ENCODE results near the gene ACOT13.
"Not testable (repeated sequence)": the region's sequence is repeated elsewhere in the genome, so short reads cannot be mapped to it uniquely, and the experiment has no call there.

DNA sequence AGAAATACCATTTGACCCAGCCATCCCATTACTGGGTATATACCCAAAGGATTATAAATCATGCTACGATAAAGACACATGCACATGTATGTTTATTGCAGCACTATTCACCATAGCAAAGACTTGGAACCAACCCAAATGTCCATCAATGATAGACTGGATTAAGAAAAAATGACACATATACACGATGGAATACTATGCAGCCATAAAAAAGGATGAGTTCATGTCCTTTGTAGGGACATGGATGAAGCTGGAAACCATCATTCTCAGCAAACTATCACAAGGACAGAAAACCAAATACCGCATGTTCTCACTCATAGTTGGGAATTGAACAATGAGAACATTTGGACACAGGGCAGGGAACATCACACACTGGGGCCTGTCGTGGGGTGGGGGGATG, 4.2 kb downstream of the ACOT13 start:
- TF ChIP-seq, protein P1, sequence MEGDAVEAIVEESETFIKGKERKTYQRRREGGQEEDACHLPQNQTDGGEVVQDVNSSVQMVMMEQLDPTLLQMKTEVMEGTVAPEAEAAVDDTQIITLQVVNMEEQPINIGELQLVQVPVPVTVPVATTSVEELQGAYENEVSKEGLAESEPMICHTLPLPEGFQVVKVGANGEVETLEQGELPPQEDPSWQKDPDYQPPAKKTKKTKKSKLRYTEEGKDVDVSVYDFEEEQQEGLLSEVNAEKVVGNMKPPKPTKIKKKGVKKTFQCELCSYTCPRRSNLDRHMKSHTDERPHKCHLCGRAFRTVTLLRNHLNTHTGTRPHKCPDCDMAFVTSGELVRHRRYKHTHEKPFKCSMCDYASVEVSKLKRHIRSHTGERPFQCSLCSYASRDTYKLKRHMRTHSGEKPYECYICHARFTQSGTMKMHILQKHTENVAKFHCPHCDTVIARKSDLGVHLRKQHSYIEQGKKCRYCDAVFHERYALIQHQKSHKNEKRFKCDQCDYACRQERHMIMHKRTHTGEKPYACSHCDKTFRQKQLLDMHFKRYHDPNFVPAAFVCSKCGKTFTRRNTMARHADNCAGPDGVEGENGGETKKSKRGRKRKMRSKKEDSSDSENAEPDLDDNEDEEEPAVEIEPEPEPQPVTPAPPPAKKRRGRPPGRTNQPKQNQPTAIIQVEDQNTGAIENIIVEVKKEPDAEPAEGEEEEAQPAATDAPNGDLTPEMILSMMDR (IDR thresholded peaks at IDR 0.05), result not testable (repeated sequence)
- TF ChIP-seq ZFX (IDR thresholded peaks at IDR 0.05; ENCODE audit: borderline replicate concordance), result not testable (repeated sequence)

Measured in 22Rv1 (cell line).